Skin of body (tissue), 2 donors: ENCODE data around the gene EFHC2. TPM values are rescaled to one million over a fixed set of nuclear protein-coding genes. Genes with fewer than 3 reads are reported as not detected.
"Not testable (repeated sequence)": the region's sequence is repeated elsewhere in the genome, so short reads cannot be mapped to it uniquely, and the experiment has no call there.

Experiments
- DNase-seq: peaks from one replicate; lab custom pipeline; 2025; lab: John Stamatoyannopoulos, UW
- total RNA-seq: library from RNA; depleted of rRNA; stranded (reverse); fragments of >200 nt; gene quantifications from one replicate; pipeline ENCODE4 v1.2.3, GENCODE V29; 2014

Gene EFHC2
- total RNA-seq, 1 donor from 2014 or later: 1.6 TPM

GRCh38 chrX:44234541-44234940, 108.9 kb downstream of the EFHC2 start:
- DNase-seq: no peak

DNA sequence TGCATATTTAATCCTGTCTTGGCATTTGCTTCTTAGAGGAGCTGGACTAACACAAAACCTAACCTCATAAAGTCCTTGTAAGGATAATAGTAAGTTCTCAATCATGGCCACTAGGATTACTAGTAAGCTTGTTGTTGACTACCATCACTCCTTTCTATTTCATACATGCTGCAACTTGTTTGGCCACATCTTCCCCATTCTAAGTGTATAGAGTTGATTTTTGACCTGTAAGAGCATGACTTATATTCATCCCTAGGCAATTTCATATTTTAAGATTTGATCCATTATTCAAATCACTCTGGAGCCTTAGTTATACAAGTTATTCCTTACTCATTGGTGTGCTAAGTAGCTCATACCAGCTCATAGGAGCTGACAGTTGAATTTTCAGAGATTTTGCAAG, 109.4 kb downstream of the EFHC2 start:
- no peak for DNase-seq

DNA sequence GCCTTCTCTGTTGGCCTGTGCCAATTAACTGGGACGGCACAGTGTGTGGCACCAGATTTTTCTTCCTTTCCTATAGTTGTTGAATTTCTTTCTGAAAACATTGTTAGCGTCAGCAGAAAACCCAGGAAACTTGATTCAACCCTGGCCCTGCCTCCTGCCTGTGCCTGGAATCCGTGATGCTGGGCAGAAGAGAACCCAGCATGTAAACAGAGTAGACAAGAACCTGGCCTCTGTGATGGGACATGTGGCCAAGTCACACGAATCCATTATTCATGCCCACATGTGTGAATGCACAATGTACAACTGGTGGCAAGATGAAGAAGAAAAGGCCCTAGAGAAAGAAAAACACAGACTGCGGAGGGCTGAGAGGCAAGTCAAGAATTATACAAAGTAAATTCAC, 111.4 kb downstream of the EFHC2 start:
- no peak for DNase-seq

- DNase-seq: peak; percentile 13
These were observed 114.9 kb downstream of the EFHC2 start for GRCh38 chrX:44228621-44229020.

GRCh38 chrX:44227991-44228390, 115.5 kb downstream of the EFHC2 start:
- peak; percentile 13 for DNase-seq

DNA sequence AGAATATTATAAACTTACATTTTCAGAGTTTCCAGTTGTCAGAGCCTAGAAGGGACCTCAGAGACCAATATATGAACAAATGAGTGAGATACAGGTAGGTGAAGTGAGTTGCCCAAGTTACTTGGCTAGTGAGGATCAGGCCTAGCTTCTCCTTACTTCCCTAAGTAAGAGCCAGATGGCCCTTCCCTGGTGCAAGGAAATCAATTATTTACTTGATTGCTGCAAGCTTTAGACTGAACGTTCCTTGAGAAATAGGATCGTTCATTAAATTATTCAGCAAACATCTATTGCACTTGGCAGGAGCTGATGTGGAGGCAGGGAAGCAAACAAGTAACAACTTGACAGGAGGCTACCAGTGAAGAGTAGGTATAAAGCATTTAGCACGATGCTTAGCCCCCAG, 117.8 kb downstream of the EFHC2 start:
- no peak for DNase-seq

DNA sequence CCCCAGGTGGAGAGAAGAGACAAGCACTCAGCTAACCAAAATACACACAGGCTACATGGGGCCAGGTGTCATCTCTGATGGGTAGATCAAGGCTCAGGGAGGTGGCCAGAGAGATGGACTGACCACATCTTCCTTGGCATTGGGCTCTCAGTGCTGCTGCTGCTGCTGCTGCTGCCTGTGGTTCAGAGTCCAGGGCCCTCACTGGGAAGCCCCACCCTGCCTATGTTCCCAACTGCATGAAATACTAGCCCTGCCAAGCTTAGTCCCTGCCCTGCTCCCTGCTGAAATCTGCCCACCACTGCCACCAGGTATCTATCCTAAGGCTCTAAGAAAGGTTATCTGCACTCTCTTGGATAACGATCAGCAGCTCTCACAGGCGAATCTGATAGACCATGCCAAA, 118.7 kb downstream of the EFHC2 start:
- DNase-seq: no peak

DNA sequence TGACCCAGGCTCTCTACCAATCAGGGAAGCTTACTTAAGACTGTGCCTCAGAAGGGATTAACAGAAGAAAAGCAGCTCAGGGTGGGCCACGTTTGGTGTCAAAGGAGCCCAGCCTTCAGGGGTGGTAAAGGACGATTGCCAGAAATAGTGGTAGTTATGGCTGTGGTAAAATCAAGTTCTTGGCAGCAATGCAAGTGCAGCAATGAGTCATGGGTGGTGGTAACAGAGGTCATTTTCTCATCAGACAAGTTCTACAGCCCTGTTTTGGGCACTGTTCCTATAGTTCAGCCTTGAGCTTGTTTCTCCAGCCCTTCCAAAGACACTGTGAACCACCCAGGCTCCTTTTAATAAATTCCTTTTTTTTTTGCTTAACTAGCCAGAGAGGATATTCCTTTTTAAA, 120.3 kb downstream of the EFHC2 start:
- DNase-seq: no peak

DNA sequence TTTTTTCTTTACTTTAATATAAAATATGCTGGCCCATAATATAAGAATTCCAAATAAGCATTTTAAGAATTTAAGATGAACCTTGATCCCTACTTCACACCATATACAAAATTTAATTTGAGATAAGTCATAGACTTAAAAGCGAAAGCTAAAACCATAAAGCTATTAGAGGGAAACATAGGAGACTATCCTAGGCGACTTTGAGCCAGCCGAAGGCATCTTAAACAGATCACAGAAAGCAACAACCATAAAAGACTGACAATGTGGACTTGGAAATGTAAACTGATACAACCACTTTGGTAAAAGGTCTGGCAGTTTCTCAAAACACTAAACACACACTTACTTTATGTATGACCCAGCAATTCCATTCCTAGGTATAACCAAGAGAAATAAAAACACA, 125.0 kb downstream of the EFHC2 start:
- DNase-seq: no peak

- no peak for DNase-seq
These were observed 127.3 kb downstream of the EFHC2 start for GRCh38 chrX:44216171-44216570.

GRCh38 chrX:44203791-44204190, 139.7 kb downstream of the EFHC2 start:
- no peak for DNase-seq

DNA sequence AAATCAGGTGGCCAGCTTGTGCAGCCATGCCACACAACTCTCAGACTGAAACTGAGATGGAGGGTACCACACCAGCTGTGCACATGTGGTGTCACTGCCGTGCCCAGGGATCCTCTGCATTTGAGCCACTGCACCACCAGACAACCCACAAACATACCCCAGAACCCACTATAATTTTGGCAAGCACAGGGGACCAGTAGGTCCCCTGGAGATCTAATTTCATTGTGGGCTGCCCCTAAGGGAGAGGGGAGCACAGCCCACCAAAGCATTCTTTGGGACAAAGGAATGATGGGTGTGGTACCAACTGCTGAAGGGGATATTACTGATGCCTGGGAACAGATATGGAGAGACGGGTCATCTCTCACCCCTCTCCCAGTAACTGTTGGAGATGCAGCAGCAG, 140.9 kb downstream of the EFHC2 start:
- DNase-seq: no peak

- no peak for DNase-seq
These were observed 154.4 kb downstream of the EFHC2 start for GRCh38 chrX:44189116-44189515.

GRCh38 chrX:44187915-44188314, 155.6 kb downstream of the EFHC2 start:
- DNase-seq: not testable (repeated sequence)

- DNase-seq: no peak
These were observed 160.1 kb downstream of the EFHC2 start for GRCh38 chrX:44183329-44183728.

DNA sequence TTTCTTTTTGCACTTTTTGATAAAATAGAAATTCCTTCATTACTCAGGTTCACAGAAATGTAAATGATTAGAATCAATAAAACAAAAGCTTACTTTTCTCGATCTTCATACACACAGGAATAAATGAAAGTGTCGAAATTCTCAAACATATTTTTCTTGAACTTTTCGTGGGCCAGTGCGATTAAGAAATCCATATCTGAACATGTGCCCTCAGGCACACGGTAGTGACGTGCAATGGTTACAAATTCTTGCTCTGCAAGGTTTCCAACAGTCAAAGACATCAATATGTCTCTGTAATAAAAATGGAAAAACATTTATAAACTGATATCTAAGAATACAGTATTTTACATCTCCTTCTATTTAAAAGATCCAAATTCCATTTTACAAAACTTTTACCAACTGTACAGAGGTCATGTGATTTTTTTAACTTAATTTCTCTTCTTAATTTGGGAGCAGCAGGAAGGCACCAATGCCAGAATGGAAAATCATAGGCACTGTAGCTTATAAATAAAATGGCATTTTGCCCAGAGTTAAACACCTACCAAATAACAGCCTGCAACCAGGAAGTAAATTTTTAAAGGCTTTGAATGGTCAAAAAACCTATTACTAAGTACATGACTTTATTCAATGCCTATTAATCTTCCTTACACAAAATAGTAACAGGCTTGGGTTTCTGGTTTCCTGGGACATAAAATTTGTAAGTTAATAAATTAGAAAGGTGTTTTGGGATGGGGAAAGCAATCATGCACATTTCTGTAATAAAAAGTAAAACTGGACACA, 165.0 kb downstream of the EFHC2 start:
- no peak for DNase-seq

GRCh38 chrX:44175455-44175854, 168.0 kb downstream of the EFHC2 start:
- no peak for DNase-seq

DNA sequence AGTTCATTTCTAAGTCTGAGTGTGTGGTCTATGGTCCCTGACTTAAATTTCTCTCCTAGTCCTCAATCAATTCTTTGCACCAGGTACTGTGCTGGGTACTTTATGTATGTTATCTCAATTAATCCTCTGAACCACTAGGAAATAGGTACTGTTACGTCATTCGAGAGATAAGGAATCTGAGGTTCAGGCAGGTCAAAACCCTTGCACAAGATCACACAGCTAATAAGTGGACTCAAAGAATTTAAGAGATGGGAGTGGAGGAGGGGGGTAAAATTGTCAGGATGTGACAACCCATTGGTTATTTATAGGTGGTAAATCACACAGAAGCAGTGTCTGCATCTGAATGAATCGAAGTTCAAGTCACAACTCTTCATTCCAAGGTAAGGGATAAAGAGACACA, 169.4 kb downstream of the EFHC2 start:
- no peak for DNase-seq

GRCh38 chrX:44173219-44173618, 170.3 kb downstream of the EFHC2 start:
- no peak for DNase-seq

- DNase-seq: no peak
These were observed 176.4 kb downstream of the EFHC2 start for GRCh38 chrX:44167116-44167515.

DNA sequence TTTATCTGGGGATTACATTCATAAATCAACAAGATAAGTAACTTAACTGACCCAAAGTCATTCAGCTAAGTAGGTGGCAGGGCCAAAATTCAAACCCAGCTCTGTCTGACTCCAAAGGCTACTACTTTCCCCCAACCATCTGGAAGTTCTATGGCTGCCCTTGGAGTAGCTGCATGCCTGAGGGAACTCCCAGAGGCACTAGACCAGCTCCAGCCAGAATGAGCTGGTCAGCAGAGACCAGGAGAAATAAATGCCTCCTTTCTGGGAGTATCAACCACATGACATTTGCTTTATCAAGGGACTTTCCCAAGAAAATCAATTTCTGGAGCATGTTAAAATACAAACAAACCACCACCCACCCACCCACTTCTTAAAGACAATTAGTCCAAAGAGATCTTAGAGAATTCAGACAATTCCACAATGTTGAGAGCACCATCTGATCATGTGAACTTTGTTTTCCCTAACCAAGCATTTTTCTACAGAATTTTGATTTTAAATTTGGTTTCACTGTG, 180.5 kb downstream of the EFHC2 start:
- no peak for DNase-seq

- DNase-seq: no peak
These were observed 185.6 kb downstream of the EFHC2 start for GRCh38 chrX:44157858-44158257.

- DNase-seq: no peak
These were observed 186.2 kb downstream of the EFHC2 start for GRCh38 chrX:44157283-44157682.

GRCh38 chrX:44156726-44157125, 186.7 kb downstream of the EFHC2 start:
- no peak for DNase-seq
